Neural cell (in vitro differentiated cells): ENCODE results near the gene UQCRHL. TPM values are rescaled to one million over a fixed set of nuclear protein-coding genes. Genes with fewer than 3 reads are reported as not detected.

Experiments used
- H2AFZ ChIP-seq: fragments of 200-600, 300-800 bp; sonication (generic), shearing (Covaris generic); 2 replicates; pipeline ENCODE4 v1.6.0; 2014; ENCODE audit warnings: low read depth, mild to moderate bottlenecking, antibody characterized with exemption, low read length, moderate library complexity
- H3F3A ChIP-seq: fragments of 200-600 bp; shearing (Covaris generic); 2 replicates; pipeline ENCODE4 v1.6.1; 2016; ENCODE audit warnings: mild to moderate bottlenecking, moderate library complexity, mixed read lengths, antibody characterized with exemption, low read length; ENCODE audit not compliant: insufficient read depth, poor library complexity, severe bottlenecking
- H3K27ac ChIP-seq: fragments of 200-600, 300-800 bp; sonication (generic), shearing (Covaris generic); 2 replicates; pipeline ENCODE4 v1.5.1; 2014; ENCODE audit warnings: mild to moderate bottlenecking, low read length, moderate library complexity
- H3K27me3 ChIP-seq: fragments of 300-800, 200-600 bp; sonication (generic), shearing (Covaris generic); 2 replicates; pipeline ENCODE4 v1.6.0; 2014; ENCODE audit warnings: mild to moderate bottlenecking, low read depth, low read length, moderate library complexity; ENCODE audit not compliant: insufficient read depth
- H3K36me3 ChIP-seq: fragments of 300-800, 200-600 bp; sonication (generic), shearing (Covaris generic); 2 replicates; pipeline ENCODE4 v1.5.1; 2014; ENCODE audit warnings: mild to moderate bottlenecking, antibody characterized with exemption, low read length, moderate library complexity; ENCODE audit not compliant: insufficient read depth
- H3K4me2 ChIP-seq: fragments of 300-800, 200-600 bp; sonication (generic), shearing (Covaris generic); 2 replicates; pipeline ENCODE4 v1.6.0; 2014; ENCODE audit warnings: mild to moderate bottlenecking, low read length
- H3K4me3 ChIP-seq: fragments of 300-800, 200-600 bp; sonication (generic), shearing (Covaris generic); 2 replicates; pipeline ENCODE4 v1.5.1; 2014; ENCODE audit warnings: mild to moderate bottlenecking, low read length, moderate library complexity
- H3K79me2 ChIP-seq: fragments of 200-600 bp; shearing (Covaris generic); replicated peaks from 2 replicates; pipeline ENCODE4 v1.6.0; 2014; ENCODE audit warnings: mild to moderate bottlenecking, low read length, moderate library complexity; ENCODE audit not compliant: insufficient read depth
- H3K9ac ChIP-seq: fragments of 300-800, 200-600 bp; sonication (generic), shearing (Covaris generic); 2 replicates; pipeline ENCODE4 v1.6.1; 2016; ENCODE audit warnings: mild to moderate bottlenecking, low read length, mixed read lengths
- H3K9me2 ChIP-seq: fragments of 200-600 bp; shearing (Covaris generic); 2 replicates; pipeline ENCODE4 v1.6.1; 2016; ENCODE audit warnings: mild to moderate bottlenecking, low read length, mixed read lengths; ENCODE audit not compliant: insufficient read depth
- H3K9me3 ChIP-seq: fragments of 200-600, 300-800 bp; sonication (generic), shearing (Covaris generic); 2 replicates; pipeline ENCODE4 v1.6.1; 2016; ENCODE audit warnings: mild to moderate bottlenecking, mixed run types, low read length, moderate library complexity, mixed read lengths
- H4K20me1 ChIP-seq: fragments of 200-600 bp; shearing (Covaris generic); 2 replicates; pipeline ENCODE4 v1.6.1; 2016; ENCODE audit warnings: mild to moderate bottlenecking, mixed run types; ENCODE audit not compliant: insufficient read depth
- CTCF ChIP-seq: fragments of 450-650 bp; IDR thresholded peaks from 2 replicates; pipeline ENCODE4 v1.5.1; 2014; ENCODE audit warnings: antibody characterized with exemption, mild to moderate bottlenecking, moderate library complexity; ENCODE audit not compliant: poor library complexity, severe bottlenecking
- EP300 ChIP-seq: fragments of 450-650 bp; conservative IDR thresholded peaks from 2 replicates; pipeline ENCODE4 v1.6.1; 2014; ENCODE audit warnings: antibody characterized with exemption, mild to moderate bottlenecking, moderate library complexity; ENCODE audit not compliant: poor library complexity, severe bottlenecking
- POLR2AphosphoS5 ChIP-seq: IDR thresholded peaks from 2 replicates; pipeline ENCODE4 v1.6.1; 2012
- RAD21 ChIP-seq: fragments of 450-650 bp; conservative IDR thresholded peaks from 2 replicates; pipeline ENCODE4 v1.6.1; 2014; ENCODE audit warnings: antibody characterized with exemption, mild to moderate bottlenecking, moderate library complexity
- SMC3 ChIP-seq: fragments of 450-650 bp; conservative IDR thresholded peaks from 2 replicates; pipeline ENCODE4 v1.6.1; 2014; ENCODE audit warnings: antibody characterized with exemption, mild to moderate bottlenecking, moderate library complexity; ENCODE audit not compliant: poor library complexity
- TAF1 ChIP-seq: IDR thresholded peaks from 2 replicates; pipeline ENCODE4 v1.6.1; 2012; ENCODE audit warnings: low read depth
- polyA plus RNA-seq: library from polyadenylated mRNA; depleted of rRNA; stranded (reverse); fragments of >200 nt; gene quantifications from 2 replicates; pipeline ENCODE4 v1.2.3, GENCODE V29; 2014

UQCRHL gene
- polyA plus RNA-seq, 1 donor from 2014 or later, result 6.1 TPM

- Histone ChIP-seq H2AFZ (no peak overlapping the region), H3K4me2 (no peak overlapping the region), H3F3A (no peaks in the 10 kb centered on the region), H3K36me3 (no peaks in the 10 kb centered on the region), H3K9ac (no peak overlapping the region), H3K4me3 (no peak overlapping the region), H3K79me2 (no peaks in the 10 kb centered on the region), H3K27ac (no peak overlapping the region), H4K20me1 (no peaks in the 10 kb centered on the region), H3K27me3 (no peaks in the 10 kb centered on the region), H3K9me3 (no peaks in the 10 kb centered on the region), H3K9me2 (no peaks in the 10 kb centered on the region)
- TF ChIP-seq POLR2AphosphoS5 (peak; percentile 1), TAF1 (no peak)
Measured at GRCh38 chr1:15786581-15786980, 20.9 kb downstream of the UQCRHL start.

GRCh38 chr1:15785683-15786082, 21.8 kb downstream of the UQCRHL start:
- no peak overlapping the region for H2AFZ ChIP-seq
- H3K4me2 ChIP-seq, result no peak overlapping the region
- no peaks in the 10 kb centered on the region for H3K27me3 ChIP-seq
- TF ChIP-seq RAD21 (no peak), CTCF (no peak)
- no peaks in the 10 kb centered on the region for H4K20me1 ChIP-seq
- H3K4me3 ChIP-seq, result no peak overlapping the region
- H3K9me2 ChIP-seq, result no peaks in the 10 kb centered on the region
- no peak overlapping the region for H3K27ac ChIP-seq
- H3K79me2 ChIP-seq, result no peaks in the 10 kb centered on the region
- H3K9me3 ChIP-seq, result no peaks in the 10 kb centered on the region
- no peak overlapping the region for H3K9ac ChIP-seq
- H3F3A ChIP-seq, result no peaks in the 10 kb centered on the region
- no peaks in the 10 kb centered on the region for H3K36me3 ChIP-seq

- no peak for TF ChIP-seq CTCF
- Histone ChIP-seq H3K9ac (no peak overlapping the region), H3K9me2 (no peaks in the 10 kb centered on the region), H3F3A (no peaks in the 10 kb centered on the region), H3K79me2 (no peaks in the 10 kb centered on the region), H3K9me3 (no peaks in the 10 kb centered on the region), H3K27ac (no peak overlapping the region), H3K4me3 (no peak overlapping the region), H3K4me2 (no peak overlapping the region), H3K27me3 (no peaks in the 10 kb centered on the region), H3K36me3 (peaks cover 6% of the 10 kb centered on the region), H2AFZ (no peak overlapping the region), H4K20me1 (no peaks in the 10 kb centered on the region)
Measured at GRCh38 chr1:15777909-15778707, 29.3 kb downstream of the UQCRHL start.

- no peak overlapping the region for H3K27ac ChIP-seq
- H3F3A ChIP-seq, result no peaks in the 10 kb centered on the region
- no peak overlapping the region for H3K9ac ChIP-seq
- peaks cover 6% of the 10 kb centered on the region for H3K36me3 ChIP-seq
- no peaks in the 10 kb centered on the region for H3K9me2 ChIP-seq
- no peak overlapping the region for H3K4me3 ChIP-seq
- H3K9me3 ChIP-seq, result no peaks in the 10 kb centered on the region
- H4K20me1 ChIP-seq, result no peaks in the 10 kb centered on the region
- TF ChIP-seq CTCF (no peak), TAF1 (no peak), SMC3 (no peak), EP300 (no peak)
- H2AFZ ChIP-seq, result no peak overlapping the region
- H3K27me3 ChIP-seq, result no peaks in the 10 kb centered on the region
- no peak overlapping the region for H3K4me2 ChIP-seq
- H3K79me2 ChIP-seq, result no peaks in the 10 kb centered on the region
Measured at GRCh38 chr1:15775706-15776105, 31.7 kb downstream of the UQCRHL start.
